ENCODE measurements around the gene RASL12.
"Not testable (repeated sequence)": the region's sequence is repeated elsewhere in the genome, so short reads cannot be mapped to it uniquely, and the experiment has no call there.

Gene RASL12

GRCh38 chr15:65056106-65056505, 11.7 kb downstream of the RASL12 start:
- no peak for DNase-seq (ENCODE audit: low read depth in 3 of 3)

DNA sequence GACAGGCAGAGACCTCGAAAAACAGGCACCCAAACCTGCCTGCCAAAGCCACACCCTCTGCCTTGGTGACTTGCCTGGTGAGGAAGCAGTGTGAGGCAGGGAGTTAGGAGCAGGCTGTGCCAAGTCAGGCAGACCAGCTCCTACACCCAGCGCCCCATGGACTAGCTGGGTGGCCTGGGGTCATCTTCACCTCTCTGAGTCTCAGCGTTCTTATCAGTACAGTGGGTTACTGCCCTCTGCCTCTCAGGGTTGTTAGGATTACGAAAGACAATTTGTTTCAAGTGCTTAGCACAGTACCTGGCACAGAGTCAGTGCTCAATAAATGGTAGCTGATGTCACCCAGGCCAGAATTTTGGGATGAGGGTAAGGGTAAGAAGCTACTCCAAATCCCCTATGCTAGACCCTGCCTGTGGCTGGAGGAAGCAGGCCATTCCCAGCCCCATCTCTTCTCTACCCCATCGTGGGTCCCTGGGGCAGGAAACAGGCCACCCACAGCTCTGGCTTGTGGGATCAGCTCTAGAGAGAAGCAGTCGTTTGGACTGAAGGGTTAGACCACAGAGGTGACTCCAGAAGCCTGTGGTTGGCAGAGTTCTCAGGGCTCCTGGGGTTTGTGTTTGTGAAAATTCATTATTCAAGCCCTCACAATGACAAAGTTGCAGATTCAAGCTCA, 12.5 kb downstream of the RASL12 start:
- no peak for DNase-seq (ENCODE audit: low read depth in 3 of 3)

DNA sequence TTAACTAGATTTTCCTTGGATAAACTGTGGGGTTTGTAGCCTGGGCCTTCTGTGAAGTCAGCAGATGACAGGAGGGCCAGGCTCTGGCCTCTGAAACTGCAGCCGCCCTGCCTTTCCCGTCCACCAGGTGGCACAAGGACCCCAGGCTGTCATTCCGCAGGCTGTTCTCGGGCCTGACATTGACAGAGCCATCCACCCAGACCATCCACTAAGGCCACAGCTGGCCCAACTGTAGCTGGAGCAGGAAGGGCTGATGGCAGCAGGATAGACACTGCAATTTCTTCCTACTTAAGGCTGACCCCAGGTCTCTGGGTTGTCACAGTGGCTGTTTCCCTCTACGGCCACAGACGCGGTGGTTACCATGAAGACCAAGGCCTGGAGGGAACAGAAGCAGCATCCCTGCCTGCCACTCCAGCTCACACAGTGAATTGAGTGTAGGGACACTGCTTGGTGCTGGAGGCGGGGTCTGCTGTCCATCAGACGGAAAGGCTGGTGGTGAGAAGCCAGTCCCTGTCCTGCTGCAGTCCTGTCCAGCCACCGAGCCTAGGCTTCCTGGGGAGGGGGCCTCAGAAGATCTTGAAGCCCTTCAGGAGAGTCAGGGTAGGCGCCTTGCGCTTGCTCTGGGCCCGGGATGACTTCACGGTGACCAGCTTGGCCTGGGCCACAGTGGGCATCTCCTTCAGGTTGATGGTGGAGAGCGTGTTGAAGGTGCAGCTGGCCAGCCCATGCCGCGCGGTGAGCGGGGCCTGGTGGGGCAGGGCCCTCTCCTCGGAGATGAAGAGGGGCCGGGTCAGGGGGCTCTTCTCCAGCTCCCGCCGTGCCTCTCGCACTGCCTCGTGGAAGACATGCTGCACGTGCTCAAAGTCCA, 13.2 kb downstream of the RASL12 start:
- peak in 1 of 3 donors; percentile 52 for DNase-seq (ENCODE audit: low read depth in 3 of 3)

DNA sequence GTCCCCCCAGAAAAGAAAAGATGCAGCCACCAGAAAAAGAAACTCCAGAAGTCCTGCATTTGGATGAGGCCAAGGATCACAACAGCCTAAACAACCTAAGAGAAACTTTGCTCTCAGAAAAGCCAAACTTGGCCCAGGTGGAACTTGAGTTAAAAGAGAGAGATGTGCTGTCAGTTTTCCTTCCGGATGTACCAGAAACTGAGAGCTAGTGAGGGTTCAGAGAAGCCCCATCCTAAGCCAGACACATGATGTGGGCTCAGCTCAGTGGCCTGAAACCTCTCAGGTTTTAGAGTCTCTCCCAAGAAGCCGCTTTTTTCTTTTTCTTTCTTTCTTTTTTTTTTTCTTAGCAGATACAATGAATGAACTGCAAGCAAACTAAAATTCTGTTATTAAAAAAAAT, 14.8 kb downstream of the RASL12 start:
- no peak for DNase-seq (ENCODE audit: low read depth in 3 of 3)

- DNase-seq (ENCODE audit: low read depth in 3 of 3), result no peak
Observed at GRCh38 chr15:65051266-65051665, 16.5 kb downstream of the RASL12 start.

GRCh38 chr15:65050270-65050669, 17.5 kb downstream of the RASL12 start:
- no peak for DNase-seq (ENCODE audit: low read depth in 3 of 3)

DNA sequence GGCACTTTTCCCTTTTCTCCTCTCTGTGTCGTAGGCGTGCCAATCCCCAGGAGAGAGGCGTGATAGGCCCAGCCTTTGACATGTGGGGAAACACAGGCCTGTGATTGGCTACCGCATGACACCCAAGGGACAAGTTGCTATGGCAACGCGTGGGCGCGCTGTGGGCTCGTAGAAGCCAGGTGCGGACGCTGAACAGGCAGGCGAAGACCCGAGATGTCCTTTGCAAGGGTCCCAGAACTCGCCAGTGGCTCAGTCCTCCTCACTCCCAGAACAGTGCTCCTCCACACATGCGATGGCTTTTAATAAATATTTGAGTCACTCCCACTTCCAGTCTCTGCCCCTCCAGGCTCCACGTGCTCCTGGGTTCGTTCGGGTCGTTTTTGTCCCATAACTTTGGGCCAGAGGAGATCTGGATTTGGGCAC, 18.4 kb downstream of the RASL12 start:
- peak; percentile 83 to 85 (median 85) for DNase-seq (ENCODE audit: low read depth in 3 of 3)

DNA sequence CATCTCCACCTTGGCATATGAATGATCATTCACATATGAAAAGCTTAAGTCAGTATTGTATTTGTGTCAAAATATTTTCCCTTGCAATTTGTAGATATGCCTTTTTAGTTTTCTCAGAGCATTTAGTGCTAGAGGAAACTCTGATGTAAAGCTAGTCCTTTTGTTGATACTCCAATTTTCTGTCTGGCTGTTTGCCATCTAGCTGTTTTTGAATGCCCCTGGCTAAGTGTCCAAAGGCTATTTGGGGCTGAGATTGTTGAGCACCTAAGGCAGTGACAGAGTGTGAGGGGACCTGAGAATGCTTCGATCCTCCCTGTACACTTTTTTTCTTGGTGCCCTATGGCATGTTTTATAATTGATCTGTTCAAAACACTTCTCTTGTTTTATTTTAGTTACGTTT, 19.6 kb downstream of the RASL12 start:
- DNase-seq (ENCODE audit: low read depth in 3 of 3), result no peak

- no peak for DNase-seq (ENCODE audit: low read depth in 3 of 3)
Observed at GRCh38 chr15:65044724-65045481, 22.9 kb downstream of the RASL12 start, which contains the start of gene SLC51B. Gene SLC51B, plus strand, starts transcription at chr15:65045387. Its CDS starts 4,618 bp downstream, at chr15:65050005.

- not testable (repeated sequence) for DNase-seq (ENCODE audit: low read depth in 3 of 3)
Observed at GRCh38 chr15:65044218-65044617, 23.6 kb downstream of the RASL12 start.

- DNase-seq (ENCODE audit: low read depth in 3 of 3), result no peak
Observed at GRCh38 chr15:65042776-65043327, 24.9 kb downstream of the RASL12 start.

GRCh38 chr15:65041787-65042186, 26.0 kb downstream of the RASL12 start:
- no peak for DNase-seq (ENCODE audit: low read depth in 3 of 3)

DNA sequence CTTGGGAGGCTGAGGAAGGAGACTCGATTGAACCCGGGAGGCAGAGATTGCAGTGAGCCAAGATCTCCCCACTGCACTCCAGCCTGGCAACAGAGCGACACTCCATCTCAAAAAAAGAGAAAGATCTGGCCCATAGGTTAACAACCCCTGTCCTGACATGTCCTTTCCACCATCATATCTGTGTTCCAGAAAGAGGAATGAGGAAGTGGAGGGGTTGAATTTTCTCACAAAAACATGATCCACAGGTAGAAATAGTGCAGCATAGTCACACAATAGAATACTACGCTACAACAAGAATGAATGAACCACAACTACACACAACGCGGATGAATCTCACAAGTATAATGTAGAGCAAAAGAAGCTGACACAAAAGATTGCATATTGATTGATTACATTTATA, 27.3 kb downstream of the RASL12 start:
- no peak for DNase-seq (ENCODE audit: low read depth in 3 of 3)

DNA sequence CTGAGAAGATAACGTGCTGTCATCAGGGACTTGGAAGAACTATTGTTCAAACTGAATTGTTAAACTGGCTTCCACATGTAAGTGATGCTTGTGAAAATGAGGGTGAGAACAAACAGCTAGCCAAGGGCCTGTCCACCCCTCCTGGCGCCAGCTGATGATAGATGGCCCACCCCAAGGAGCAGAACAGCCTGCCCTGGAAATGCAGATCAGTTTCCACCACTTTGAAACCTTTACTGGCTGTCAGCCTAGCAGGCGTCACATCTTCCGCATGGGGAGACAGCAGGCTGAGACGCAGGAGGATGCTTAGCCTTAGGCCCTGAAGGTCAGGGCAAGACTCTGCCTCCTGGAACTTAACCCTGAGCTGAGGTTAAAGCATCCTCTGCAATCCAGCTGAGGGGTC, 29.0 kb downstream of the RASL12 start:
- DNase-seq (ENCODE audit: low read depth in 3 of 3), result no peak

GRCh38 chr15:65038428-65038827, 29.4 kb downstream of the RASL12 start:
- DNase-seq (ENCODE audit: low read depth in 3 of 3), result no peak

DNA sequence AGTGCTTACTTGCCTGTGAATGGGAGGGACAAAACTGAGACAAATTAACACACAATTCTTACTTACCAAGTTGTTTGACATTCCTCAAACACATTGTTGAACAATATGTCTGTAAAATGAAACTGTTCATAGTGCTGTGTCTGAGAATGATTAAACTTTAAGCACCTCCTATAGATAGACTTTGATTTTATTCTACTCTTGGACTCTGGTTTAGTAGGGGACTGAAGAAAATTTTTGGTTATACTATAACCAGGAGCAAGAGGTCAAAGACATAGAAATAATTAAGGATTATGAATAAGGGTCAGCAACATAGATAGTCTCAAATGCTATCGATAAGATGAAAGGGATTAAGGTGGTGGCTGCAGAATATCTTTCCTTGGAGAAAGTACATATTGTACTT, 30.5 kb downstream of the RASL12 start:
- no peak for DNase-seq (ENCODE audit: low read depth in 3 of 3)

GRCh38 chr15:65034719-65035118, 33.1 kb downstream of the RASL12 start:
- no peak for DNase-seq (ENCODE audit: low read depth in 3 of 3)

DNA sequence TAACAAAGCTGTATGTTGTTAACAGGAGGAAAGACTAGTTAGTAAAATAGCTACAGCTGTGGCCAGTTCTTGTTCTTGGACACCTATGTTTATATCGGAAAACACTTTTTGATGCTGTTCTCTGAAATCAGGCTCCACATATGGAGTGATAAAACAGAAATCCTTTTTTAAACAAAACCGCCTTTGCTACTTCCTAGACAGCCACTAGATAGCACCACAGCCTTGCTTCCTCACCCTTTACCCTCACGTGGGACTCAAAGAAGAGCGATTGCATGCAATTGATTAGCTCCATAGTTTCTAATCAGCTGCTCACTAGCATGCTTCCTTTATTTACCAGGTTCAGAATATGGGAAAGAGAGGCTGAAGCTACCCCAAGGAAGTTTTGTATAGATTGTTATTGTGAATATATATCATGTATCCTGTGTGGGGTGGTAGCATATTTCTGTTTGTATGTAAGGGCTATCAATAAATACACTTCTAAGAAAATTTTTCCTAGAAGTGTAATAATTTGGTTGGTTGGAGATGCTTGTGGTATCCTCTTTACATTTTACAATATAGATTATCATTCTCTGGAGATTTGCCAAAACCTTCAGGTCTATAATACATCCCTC, 34.0 kb downstream of the RASL12 start:
- no peak for DNase-seq (ENCODE audit: low read depth in 3 of 3)

DNA sequence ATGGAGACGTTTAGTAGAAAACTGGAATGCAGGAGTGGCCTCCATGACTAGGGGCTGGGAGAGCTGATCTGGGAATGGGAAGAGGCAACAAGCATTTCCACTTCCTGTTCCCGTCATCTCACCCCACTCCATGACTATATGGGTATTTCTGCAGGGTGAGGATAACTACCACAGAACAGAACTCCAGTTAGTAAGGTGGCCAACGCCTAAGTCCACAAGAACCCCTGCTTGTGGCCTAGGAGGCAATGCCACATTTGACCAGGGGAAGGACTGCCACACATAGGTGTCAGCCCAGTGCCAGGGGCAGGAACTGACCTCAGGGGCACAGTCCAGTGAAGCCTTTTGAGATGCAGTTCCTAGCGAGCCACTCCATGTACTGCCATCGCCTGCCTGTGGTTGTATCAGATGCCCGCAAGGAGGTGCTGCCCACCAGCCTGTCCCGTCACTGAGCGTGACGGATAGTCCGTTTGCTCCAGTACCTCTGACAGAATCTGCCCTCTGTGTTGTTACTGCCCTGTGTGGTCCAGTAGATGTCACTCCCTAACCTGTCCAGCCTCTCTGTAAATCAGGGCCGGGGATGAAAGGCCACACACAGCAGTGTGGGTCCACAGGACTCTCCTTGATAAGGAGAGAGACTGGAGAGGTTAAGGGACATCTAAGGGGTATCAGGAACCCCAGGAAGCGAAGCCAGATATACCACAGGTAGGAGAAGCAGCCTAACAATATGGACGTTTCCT, 34.8 kb downstream of the RASL12 start:
- no peak for DNase-seq (ENCODE audit: low read depth in 3 of 3)

GRCh38 chr15:65029736-65030208, 38.0 kb downstream of the RASL12 start:
- no peak for DNase-seq (ENCODE audit: low read depth in 3 of 3)
